HCT116 (cell line): Measurements from ENCODE around the gene MIEF2. TPM values are rescaled to one million over a fixed set of nuclear protein-coding genes. Genes with fewer than 3 reads are reported as not detected.

Experiments used
- ATAC-seq: fragments of 200-7000 bp; cut with Tn5 transposase; 2 replicates; pipeline ENCODE4 v1.9.1; 2020; ENCODE audit warnings: mild to moderate bottlenecking, moderate library complexity
- BruUV-seq: library from RNA; stranded (reverse); fragments of 400-500 nt; replicated peaks from 2 replicates; lab custom pipeline; 2021; lab: Mats Ljungman, UMichigan
- CTCF ChIA-PET: fragments of 300-600 bp; sonication (Branson Sonifier 250); formaldehyde crosslinking; loops from one replicate; lab custom pipeline; 2021; ENCODE audit warnings: antibody characterized with exemption; lab: Charles Lee
- POLR2A ChIA-PET: fragments of 300-600, 350-600 bp; sonication (Branson Sonifier 250); formaldehyde crosslinking; loops from one replicate; lab custom pipeline; 2021; ENCODE audit warnings: antibody characterized with exemption; lab: Charles Lee
- RAD21 ChIA-PET, 2 experiments: fragments of 300-600 bp; sonication (Branson Sonifier 250); formaldehyde crosslinking; loops; one replicate each; lab custom pipeline; 2023; ENCODE audit warnings: low total read pairs in 2 of 2; ENCODE audit not compliant: uncharacterized antibody in 2 of 2, unreplicated experiment in 2 of 2, low non-redundant PET in 1 of 2; lab: Charles Lee
- DNase-seq: peaks from one replicate; pipeline ENCODE4 v3.0.0-alpha.2; 2010; ENCODE audit warnings: low read depth, low spot score
- H2AFZ ChIP-seq: fragments of 200-600 bp; shearing (Covaris generic), sonication (generic); 2 replicates; pipeline ENCODE4 v1.6.1; 2017; ENCODE audit warnings: low read depth, mixed run types, mixed read lengths, antibody characterized with exemption, low read length; ENCODE audit not compliant: poor library complexity, severe bottlenecking
- H3K27ac ChIP-seq: 2 replicates; pipeline ENCODE4 v1.5.1; 2012; ENCODE audit warnings: low read depth, low read length
- H3K27me3 ChIP-seq: fragments of 200-600 bp; sonication (generic); 2 replicates; pipeline ENCODE4 v1.6.1; 2016; ENCODE audit warnings: mixed run types, low read length, mixed read lengths; ENCODE audit not compliant: insufficient read depth
- H3K36me3 ChIP-seq, 2 experiments: fragments of 200-500 bp in 1 of 2; fragments of 200-600 bp in 1 of 2; sonication (Bioruptor generic) in 1 of 2; sonication (generic) in 1 of 2; 2 replicates each; pipeline versions ENCODE4 v1.5.1 to v1.6.1; 2014 to 2016; ENCODE audit warnings: low read length in 2 of 2, inconsistent platforms in 1 of 2, mixed read lengths in 1 of 2, mixed run types in 1 of 2; ENCODE audit not compliant: insufficient read depth in 2 of 2, control insufficient read depth in 1 of 2
- H3K4me1 ChIP-seq, 2 experiments: fragments of 200-600 bp in 1 of 2; sonication (generic) in 1 of 2; 2 replicates each; pipeline versions ENCODE4 v1.5.1 to v1.6.1; 2012 to 2017; ENCODE audit warnings: low read length in 2 of 2, inconsistent platforms in 1 of 2, mild to moderate bottlenecking in 1 of 2, mixed read lengths in 1 of 2, mixed run types in 1 of 2, moderate library complexity in 1 of 2; ENCODE audit not compliant: insufficient read depth in 2 of 2, control insufficient read depth in 1 of 2
- H3K4me2 ChIP-seq: fragments of 200-600 bp; sonication (generic); 2 replicates; pipeline ENCODE4 v1.6.1; 2017; ENCODE audit warnings: mixed run types, low read length, mixed read lengths
- H3K4me3 ChIP-seq, 2 experiments: fragments of 200-600 bp in 1 of 2; sonication (generic) in 1 of 2; replicated peaks in 1 of 2; 2 replicates each; pipeline ENCODE4 v1.5.1; 2011 to 2016; ENCODE audit warnings: low read length in 2 of 2, control low read depth in 1 of 2, low read depth in 1 of 2, mild to moderate bottlenecking in 1 of 2, mixed read lengths in 1 of 2, mixed run types in 1 of 2
- H3K79me2 ChIP-seq: fragments of 200-600 bp; sonication (generic); 2 replicates; pipeline ENCODE4 v1.6.1; 2017; ENCODE audit warnings: mild to moderate bottlenecking, mixed run types, low read length, moderate library complexity, mixed read lengths; ENCODE audit not compliant: insufficient read depth
- H3K9ac ChIP-seq: fragments of 200-600 bp; sonication (generic); 2 replicates; pipeline ENCODE4 v1.6.1; 2016; ENCODE audit warnings: low read length, mixed read lengths
- H3K9me2 ChIP-seq: fragments of 200-600 bp; sonication (generic), shearing (Covaris generic); 2 replicates; pipeline ENCODE4 v1.6.1; 2017; ENCODE audit warnings: mixed run types, mild to moderate bottlenecking, moderate library complexity; ENCODE audit not compliant: insufficient read depth
- H3K9me3 ChIP-seq, 2 experiments: fragments of 200-500 bp in 1 of 2; fragments of 200-600 bp in 1 of 2; sonication (Bioruptor generic) in 1 of 2; sonication (generic) in 1 of 2; 2 replicates each; pipeline ENCODE4 v1.6.1; 2014 to 2017; ENCODE audit warnings: low read length in 2 of 2, mixed read lengths in 2 of 2, inconsistent platforms in 1 of 2, low read depth in 1 of 2, mild to moderate bottlenecking in 1 of 2, mixed run types in 1 of 2, moderate library complexity in 1 of 2; ENCODE audit not compliant: control insufficient read depth in 1 of 2, insufficient read depth in 1 of 2
- H4K20me1 ChIP-seq: fragments of 200-600 bp; sonication (generic), shearing (Covaris generic); 2 replicates; pipeline ENCODE4 v1.6.1; 2017; ENCODE audit warnings: mixed run types, mild to moderate bottlenecking, moderate library complexity; ENCODE audit not compliant: insufficient read depth
- ATF3 ChIP-seq: IDR thresholded peaks from 2 replicates; pipeline ENCODE4 v1.6.1; 2012
- CEBPB ChIP-seq: IDR thresholded peaks from 2 replicates; pipeline ENCODE4 v1.6.1; 2012; ENCODE audit warnings: low read depth
- ELF1 ChIP-seq: IDR thresholded peaks from 2 replicates; pipeline ENCODE4 v1.6.1; 2012; ENCODE audit warnings: low read depth, borderline replicate concordance
- EZH2phosphoT487 ChIP-seq: fragments of 200-600 bp; IDR thresholded peaks from 2 replicates; pipeline ENCODE4 v1.6.1; 2018; ENCODE audit warnings: antibody characterized with exemption, borderline replicate concordance
- FOSL1 ChIP-seq: IDR thresholded peaks from 2 replicates; pipeline ENCODE4 v1.6.1; 2012; ENCODE audit warnings: low read depth
- JUND ChIP-seq: IDR thresholded peaks from 2 replicates; pipeline ENCODE4 v1.6.1; 2012
- POLR2A ChIP-seq: IDR thresholded peaks from 2 replicates; pipeline ENCODE4 v1.7.0; 2011; ENCODE audit warnings: borderline replicate concordance; ENCODE audit not compliant: insufficient read depth, insufficient read length; ENCODE audit errors: extremely low read depth
- TCF7L2 ChIP-seq: IDR thresholded peaks from 2 replicates; pipeline ENCODE4 v1.7.0; 2011; ENCODE audit warnings: borderline replicate concordance, inconsistent platforms; ENCODE audit not compliant: insufficient read depth, insufficient read length; ENCODE audit errors: extremely low read depth
- YY1 ChIP-seq: IDR thresholded peaks from 2 replicates; pipeline ENCODE4 v1.6.1; 2011; ENCODE audit warnings: low read length, low read depth, moderate library complexity, mild to moderate bottlenecking; ENCODE audit not compliant: insufficient replicate concordance; ENCODE audit errors: extremely low read depth
- ZNF274 ChIP-seq: fragments of 200-500 bp; sonication (Bioruptor generic); IDR thresholded peaks from 2 replicates; pipeline ENCODE4 v1.6.1; 2014; ENCODE audit warnings: mild to moderate bottlenecking, low read depth, low read length, inconsistent platforms
- intact Hi-C: fragments of 100-400 bp; cut with micrococcal nuclease; formaldehyde crosslinking; loops from 2 replicates; pipeline ENCODE4 v1.10.0; 2022
- total RNA-seq: library from RNA; stranded (reverse); gene quantifications from one replicate; pipeline ENCODE4 v1.2.1, GENCODE V29; 2021; ENCODE audit not compliant: unreplicated experiment

Gene MIEF2
- total RNA-seq, 1 experiment from 2014 or later = 9.3 TPM

- peaks cover 12 to 21% of the 10 kb centered on the region in 2 experiments; a peak in 3 of 4 replicates for H3K4me1 ChIP-seq
- no TSS peak for BruUV-seq
- no peak overlapping the region for H3K4me2 ChIP-seq
- no peak for TF ChIP-seq TCF7L2
- no peak for TF ChIP-seq EZH2phosphoT487
- no peak for TF ChIP-seq YY1
- TF ChIP-seq FOSL1 = no peak
- no peak overlapping the region for H3K27ac ChIP-seq
- H2AFZ ChIP-seq = no peak overlapping the region
- ChIA-PET RAD21 (no interaction called here), CTCF (no interaction called here), POLR2A (no interaction called here)
- intact Hi-C loops = no loop called here
- peaks cover 17% of the 10 kb centered on the region for H3K79me2 ChIP-seq
- no peaks in the 10 kb centered on the region for H3K9me2 ChIP-seq
- H4K20me1 ChIP-seq = no peaks in the 10 kb centered on the region
- H3K4me3 ChIP-seq = no peak overlapping the region
- H3K27me3 ChIP-seq = no peaks in the 10 kb centered on the region
- H3K9me3 ChIP-seq = no peaks in the 10 kb centered on the region
- ATAC-seq = no peak
- no peak for DNase-seq
- no peak overlapping the region for H3K9ac ChIP-seq
- H3K36me3 ChIP-seq = no peaks in the 10 kb centered on the region
Measured at GRCh38 chr17:18227635-18228034, 32.8 kb upstream of the MIEF2 start.

- POLR2A ChIA-PET = no interaction called here
Measured at GRCh38 chr17:18228176-18228682, 32.2 kb upstream of the MIEF2 start.

More at GRCh38 chr17:18228176-18228682, 32.2 kb upstream of the MIEF2 start:
- H3K4me3 ChIP-seq = no peak overlapping the region
- BruUV-seq = no TSS peak
- no peaks in the 10 kb centered on the region for H3K9me3 ChIP-seq
- peaks cover 17% of the 10 kb centered on the region for H3K79me2 ChIP-seq
- H4K20me1 ChIP-seq = no peaks in the 10 kb centered on the region
- TF ChIP-seq ZNF274 (no peak), ATF3 (no peak), POLR2A (no peak), CEBPB (no peak), ELF1 (no peak), JUND (no peak)
- DNase-seq = no peak
- peaks cover 12 to 21% of the 10 kb centered on the region in 2 experiments; a peak in 3 of 4 replicates for H3K4me1 ChIP-seq
- ChIA-PET CTCF (no interaction called here), RAD21 (no interaction called here)
- intact Hi-C loops = no loop called here
- H3K27ac ChIP-seq = no peak overlapping the region
- no peak overlapping the region for H2AFZ ChIP-seq
- no peaks in the 10 kb centered on the region for H3K9me2 ChIP-seq
- H3K9ac ChIP-seq = no peak overlapping the region
- no peaks in the 10 kb centered on the region for H3K36me3 ChIP-seq
- H3K4me2 ChIP-seq = no peak overlapping the region
- no peaks in the 10 kb centered on the region for H3K27me3 ChIP-seq
- no peak for ATAC-seq
